Neural crest cell (in vitro differentiated cells): Measurements from ENCODE around the gene NFATC1. TPM values are rescaled to one million over a fixed set of nuclear protein-coding genes. Genes with fewer than 3 reads are reported as not detected.

ENCODE experiments used
- DNase-seq: peaks from one replicate; pipeline ENCODE4 v3.0.0; 2021; ENCODE audit warnings: low read depth, mixed read lengths, low spot score
- H3K27ac Mint-ChIP-seq: one replicate; pipeline ENCODE4 v1.8.0; 2021; ENCODE audit warnings: mild to moderate bottlenecking, mixed read lengths; ENCODE audit not compliant: unreplicated experiment
- H3K27me3 Mint-ChIP-seq: 2 replicates; pipeline ENCODE4 v1.8.0; 2021; ENCODE audit warnings: low read depth, mild to moderate bottlenecking, mixed read lengths
- H3K36me3 Mint-ChIP-seq: 2 replicates; pipeline ENCODE4 v1.8.0; 2021; ENCODE audit warnings: low read depth, mild to moderate bottlenecking, mixed read lengths
- H3K4me1 Mint-ChIP-seq: 2 replicates; pipeline ENCODE4 v1.8.0; 2021; ENCODE audit warnings: mixed read lengths
- H3K4me3 Mint-ChIP-seq: one replicate; pipeline ENCODE4 v1.8.0; 2021; ENCODE audit warnings: mild to moderate bottlenecking, mixed read lengths
- H3K9me3 Mint-ChIP-seq: 2 replicates; pipeline ENCODE4 v1.8.0; 2021; ENCODE audit warnings: mixed read lengths
- CTCF ChIP-seq: fragments of 200-600 bp; sonication (generic); conservative IDR thresholded peaks from 2 replicates; pipeline ENCODE4 v1.5.0; 2021; ENCODE audit warnings: antibody characterized with exemption, mild to moderate bottlenecking
- total RNA-seq: library from RNA; stranded (reverse); gene quantifications from 2 replicates; pipeline ENCODE4 v1.2.1, GENCODE V29; 2021

NFATC1 gene
- total RNA-seq, 1 donor from 2014 or later = 2.4 TPM

DNA sequence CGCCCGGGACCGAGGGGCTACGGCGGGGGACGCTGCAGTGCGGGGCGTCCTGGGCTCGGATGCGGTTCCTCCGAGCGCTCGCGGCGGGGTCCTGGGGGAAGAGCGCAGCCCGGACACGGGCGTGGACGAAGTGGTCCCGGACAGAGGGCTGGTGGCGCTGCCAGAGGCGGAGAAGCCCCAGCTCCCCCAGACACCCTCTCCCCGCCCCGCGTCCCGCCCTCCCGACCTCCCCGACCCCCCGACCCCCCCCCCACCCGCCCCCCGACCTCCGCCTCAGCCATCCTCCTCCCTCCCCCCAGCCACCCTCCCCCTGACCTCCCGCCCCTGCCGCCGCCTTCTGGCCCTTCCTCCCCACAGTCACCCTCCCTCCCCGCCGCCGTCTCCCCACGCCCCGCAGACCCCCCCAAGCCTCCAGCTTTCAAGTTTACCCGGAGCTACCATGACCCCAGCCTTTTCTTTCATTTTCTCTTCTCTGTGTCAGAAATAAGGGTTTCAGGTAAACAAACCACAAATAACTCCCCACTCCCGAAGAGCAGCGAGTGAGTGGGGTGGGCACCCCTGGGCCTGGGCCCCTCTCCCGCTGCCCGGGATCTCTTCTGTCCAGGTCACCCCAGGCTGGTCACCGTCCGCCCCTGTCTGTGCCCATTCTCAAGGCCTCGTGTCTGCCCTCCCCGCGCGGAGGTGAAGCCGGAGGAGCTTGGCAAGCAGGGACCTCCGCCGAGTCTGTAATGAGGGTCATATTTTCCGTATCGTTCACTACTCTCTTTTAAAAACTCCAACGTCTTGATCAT is 5.1 kb downstream of the NFATC1 start:
- peaks cover 50% of the 10 kb centered on the region for H3K27me3 Mint-ChIP-seq
- H3K9me3 Mint-ChIP-seq = no peaks in the 10 kb centered on the region
- no peaks in the 10 kb centered on the region for H3K36me3 Mint-ChIP-seq
- peaks cover 35% of the 10 kb centered on the region for H3K4me1 Mint-ChIP-seq
- H3K4me3 Mint-ChIP-seq = peak overlapping the region; percentile 86
- DNase-seq = no peak
- H3K27ac Mint-ChIP-seq = no peak overlapping the region
- no peak for TF ChIP-seq CTCF

DNA sequence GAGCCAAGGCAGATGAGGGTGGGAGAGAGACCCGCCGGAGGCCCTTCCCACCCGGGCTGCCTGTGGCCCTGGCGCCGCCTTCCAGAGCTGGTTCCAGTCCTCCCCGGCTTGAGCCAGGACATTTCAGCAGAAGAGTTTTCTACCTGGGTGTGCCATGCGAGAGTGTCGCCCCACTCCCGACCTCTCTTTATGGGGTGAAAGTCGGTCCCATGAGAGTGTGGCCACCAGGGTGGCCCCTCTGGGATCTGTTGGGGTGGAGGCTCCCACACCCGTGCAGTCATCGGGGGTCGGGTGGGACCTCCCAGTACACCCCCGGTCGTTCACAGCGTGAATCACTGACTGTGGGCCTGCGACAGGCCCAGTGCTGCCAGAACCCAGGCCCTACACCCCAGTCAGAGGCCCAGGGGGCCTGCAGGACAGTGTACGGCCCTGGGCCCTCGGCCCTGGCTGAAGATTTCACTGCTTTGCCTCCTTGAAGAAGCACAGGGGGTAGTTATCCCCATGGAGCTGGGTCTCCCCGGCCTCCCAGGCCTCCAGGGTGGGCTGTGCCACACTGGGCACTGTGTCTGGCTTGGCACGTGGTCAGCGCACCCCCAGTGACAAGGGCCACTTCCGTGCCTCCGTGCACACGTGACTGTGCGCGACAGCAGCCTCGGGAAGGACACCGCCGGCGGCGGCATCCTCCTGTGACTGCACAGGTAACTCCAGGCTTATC is 5.9 kb downstream of the NFATC1 start:
- no peak for TF ChIP-seq CTCF
- H3K27ac Mint-ChIP-seq = no peak overlapping the region
- DNase-seq = no peak
- peaks cover 44% of the 10 kb centered on the region for H3K27me3 Mint-ChIP-seq
- peaks cover 5% of the 10 kb centered on the region for H3K9me3 Mint-ChIP-seq
- peaks cover 42% of the 10 kb centered on the region for H3K4me1 Mint-ChIP-seq
- no peaks in the 10 kb centered on the region for H3K36me3 Mint-ChIP-seq
- H3K4me3 Mint-ChIP-seq = peak overlapping the region; percentile 86

GRCh38 chr18:79402209-79402576 is 6.5 kb downstream of the NFATC1 start:
- no peak for DNase-seq
- Mint-ChIP-seq H3K9me3 (peaks cover 5% of the 10 kb centered on the region), H3K27me3 (peaks cover 39% of the 10 kb centered on the region), H3K27ac (no peak overlapping the region), H3K4me3 (peak overlapping the region; percentile 54), H3K4me1 (peaks cover 42% of the 10 kb centered on the region), H3K36me3 (no peaks in the 10 kb centered on the region)
- TF ChIP-seq CTCF = no peak

DNA sequence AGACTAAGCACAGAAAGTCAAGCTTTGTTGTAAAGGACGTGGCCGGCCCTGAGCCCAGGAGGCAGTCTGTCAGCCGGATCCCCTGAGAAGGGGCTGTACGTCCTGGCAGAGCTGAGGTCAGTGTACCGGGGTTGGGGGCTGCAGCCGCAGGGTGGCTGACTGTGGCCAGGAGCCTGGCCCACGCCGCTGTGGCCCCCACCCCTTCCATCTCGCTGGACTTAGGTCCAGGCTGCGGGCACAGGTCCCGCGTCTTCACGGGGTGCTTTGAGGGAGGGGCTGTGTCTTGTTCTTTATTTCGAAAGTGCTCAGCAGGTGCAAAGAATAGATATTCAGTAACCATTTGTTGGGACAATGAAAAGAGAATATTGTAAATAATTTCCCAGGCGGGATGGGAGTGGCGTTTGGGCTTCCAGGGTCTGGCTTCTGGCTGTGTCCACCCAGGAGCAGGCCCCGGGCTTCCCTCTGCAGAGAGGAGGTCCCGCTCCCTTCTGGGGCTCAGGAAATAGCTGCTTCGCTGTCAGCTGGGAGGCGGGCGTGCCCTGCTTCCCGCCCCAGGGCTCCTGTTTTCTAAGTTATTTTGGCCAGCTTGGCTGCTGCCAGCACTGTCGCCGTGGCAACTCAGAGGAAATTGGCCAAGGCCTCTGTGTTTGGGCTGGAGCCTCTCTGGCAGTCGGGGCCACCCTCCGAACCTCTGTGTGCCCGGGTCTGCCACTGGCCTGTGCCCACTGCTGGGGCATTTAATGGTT is 7.4 kb downstream of the NFATC1 start:
- peak overlapping the region; percentile 64 for H3K4me3 Mint-ChIP-seq
- peaks cover 5% of the 10 kb centered on the region for H3K9me3 Mint-ChIP-seq
- H3K27ac Mint-ChIP-seq = no peak overlapping the region
- peaks cover 29% of the 10 kb centered on the region for H3K27me3 Mint-ChIP-seq
- no peak for TF ChIP-seq CTCF
- no peaks in the 10 kb centered on the region for H3K36me3 Mint-ChIP-seq
- peaks cover 42% of the 10 kb centered on the region for H3K4me1 Mint-ChIP-seq
- DNase-seq = no peak

GRCh38 chr18:79403723-79404566 is 8.2 kb downstream of the NFATC1 start:
- Mint-ChIP-seq H3K9me3 (peaks cover 5% of the 10 kb centered on the region), H3K36me3 (no peaks in the 10 kb centered on the region), H3K4me1 (peaks cover 40% of the 10 kb centered on the region), H3K4me3 (peak overlapping the region; percentile 59), H3K27ac (no peak overlapping the region), H3K27me3 (peaks cover 21% of the 10 kb centered on the region)
- TF ChIP-seq CTCF = no peak
- no peak for DNase-seq
